GM21360 (cell line): ENCODE measurements around the gene RNFT2.
"Not testable (repeated sequence)": the region's sequence is repeated elsewhere in the genome, so short reads cannot be mapped to it uniquely, and the experiment has no call there.

Experiments used
- ATAC-seq: cut with Tn5 transposase; IDR thresholded peaks from one replicate; pipeline ENCODE4 v1.9.1; 2021; ENCODE audit warnings: mild to moderate bottlenecking, moderate library complexity; ENCODE audit not compliant: unreplicated experiment

The RNFT2 gene

DNA sequence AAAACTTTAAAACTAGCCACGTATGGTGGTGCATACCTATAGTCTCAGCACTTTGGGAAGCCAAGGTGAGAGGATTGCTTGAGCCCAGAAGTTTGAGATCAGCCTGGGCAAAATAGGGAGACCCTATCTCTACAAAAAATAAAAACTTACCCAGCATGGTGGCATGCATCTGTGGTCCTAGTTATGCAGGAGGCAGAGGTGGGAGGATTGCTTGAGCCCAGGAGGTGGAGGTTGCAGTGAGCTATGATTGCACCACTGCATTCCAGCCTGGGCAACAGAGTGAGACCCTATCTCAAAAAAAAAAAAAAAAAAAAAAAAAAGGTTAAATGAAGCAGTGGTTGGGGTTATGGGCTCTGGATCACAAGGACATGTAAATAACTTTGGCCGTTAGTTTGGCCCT lies 4.7 kb downstream of the RNFT2 start:
- ATAC-seq, result not testable (repeated sequence)

DNA sequence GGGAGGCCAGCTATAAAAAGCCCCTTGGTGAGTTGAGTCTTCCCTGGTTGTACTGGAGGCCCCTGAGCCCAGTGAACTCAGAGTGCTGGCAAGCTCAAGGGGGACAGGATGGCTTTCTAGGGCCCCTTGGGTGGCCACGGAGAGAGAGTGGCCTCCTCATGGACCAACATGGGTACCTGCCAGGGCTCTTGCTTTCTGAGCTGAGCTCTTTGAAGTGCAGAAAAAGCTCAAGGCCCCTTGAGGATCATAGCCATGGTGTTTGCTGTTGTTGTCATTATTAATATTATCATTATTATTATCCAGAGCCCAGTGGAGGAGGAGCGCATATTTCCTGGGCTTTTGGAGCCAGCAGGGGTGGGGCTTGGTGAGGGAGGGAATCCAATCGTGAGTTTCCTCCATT lies 6.7 kb downstream of the RNFT2 start:
- no peak for ATAC-seq

DNA sequence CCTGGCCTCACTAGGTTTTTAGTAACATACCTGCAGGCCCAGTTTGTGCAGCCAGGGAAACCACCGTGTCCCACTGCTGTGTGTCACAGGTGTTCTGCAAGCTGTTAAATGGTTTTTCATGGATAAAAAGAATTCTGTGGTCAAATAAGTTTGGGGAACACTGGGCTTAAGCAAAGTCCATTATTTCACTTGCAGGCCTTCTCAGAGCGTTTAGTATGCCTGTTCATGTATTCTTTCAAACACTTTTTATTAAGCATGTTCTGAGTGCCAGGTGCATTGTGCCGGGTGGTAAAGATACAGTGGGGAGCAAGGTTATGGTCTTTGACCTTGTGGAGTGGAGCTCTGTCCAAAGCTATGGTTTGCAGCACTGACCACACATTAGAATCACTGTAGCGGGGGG lies 7.4 kb downstream of the RNFT2 start:
- ATAC-seq, result no peak

DNA sequence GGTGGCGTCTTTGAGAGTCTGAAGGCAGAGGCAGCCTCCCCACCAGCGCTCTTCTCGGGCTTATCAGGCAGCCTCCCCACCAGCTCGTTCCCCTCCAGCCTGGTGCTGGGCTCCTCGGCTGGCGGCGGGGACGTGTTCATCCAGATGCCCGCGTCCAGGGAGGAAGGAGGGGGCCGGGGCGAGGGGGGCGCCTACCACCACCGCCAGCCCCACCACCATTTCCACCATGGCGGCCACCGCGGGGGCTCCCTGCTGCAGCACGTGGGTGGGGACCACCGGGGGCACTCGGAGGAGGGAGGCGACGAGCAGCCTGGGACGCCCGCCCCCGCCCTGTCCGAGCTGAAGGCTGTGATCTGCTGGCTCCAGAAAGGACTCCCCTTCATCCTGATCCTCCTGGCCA lies 11.8 kb downstream of the RNFT2 start:
- no peak for ATAC-seq

DNA sequence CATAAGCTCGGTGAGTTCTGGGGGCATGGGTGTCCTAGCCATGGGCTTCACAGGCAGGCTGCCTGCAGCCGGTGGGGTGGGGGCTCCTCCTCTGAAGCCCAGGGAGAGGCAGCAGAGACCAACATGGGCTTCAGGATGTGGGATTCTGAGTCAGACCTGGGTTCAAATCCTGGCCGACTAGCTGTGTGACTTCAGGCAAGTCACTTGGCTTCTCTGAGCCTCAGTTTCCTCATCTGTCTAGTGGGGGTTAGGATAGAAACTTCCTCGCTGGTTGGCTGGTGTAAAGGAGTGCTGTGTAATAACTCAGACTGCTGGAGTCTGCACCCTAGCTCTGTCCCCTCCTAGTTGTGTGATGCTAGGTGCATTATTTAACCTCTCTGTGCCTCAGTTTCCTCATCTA lies 12.2 kb downstream of the RNFT2 start:
- no peak for ATAC-seq

DNA sequence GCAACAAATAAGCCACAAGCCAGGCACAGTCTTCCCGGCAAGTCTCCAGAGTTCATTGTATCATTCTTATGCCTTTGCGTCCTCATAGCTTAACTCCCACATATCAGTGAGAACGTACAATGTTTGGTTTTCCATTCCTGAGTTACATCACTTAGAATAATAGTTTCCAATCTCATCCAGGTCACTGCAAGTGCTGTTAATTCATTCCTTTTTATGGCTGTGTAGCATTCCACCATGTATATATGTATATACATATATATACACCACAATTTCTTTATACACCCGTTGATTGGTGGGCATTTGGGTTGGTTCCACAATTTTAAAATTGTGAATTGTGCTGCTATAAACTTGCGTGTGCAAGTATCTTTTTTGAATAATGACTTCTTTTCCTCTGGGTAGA lies 16.0 kb downstream of the RNFT2 start:
- not testable (repeated sequence) for ATAC-seq

DNA sequence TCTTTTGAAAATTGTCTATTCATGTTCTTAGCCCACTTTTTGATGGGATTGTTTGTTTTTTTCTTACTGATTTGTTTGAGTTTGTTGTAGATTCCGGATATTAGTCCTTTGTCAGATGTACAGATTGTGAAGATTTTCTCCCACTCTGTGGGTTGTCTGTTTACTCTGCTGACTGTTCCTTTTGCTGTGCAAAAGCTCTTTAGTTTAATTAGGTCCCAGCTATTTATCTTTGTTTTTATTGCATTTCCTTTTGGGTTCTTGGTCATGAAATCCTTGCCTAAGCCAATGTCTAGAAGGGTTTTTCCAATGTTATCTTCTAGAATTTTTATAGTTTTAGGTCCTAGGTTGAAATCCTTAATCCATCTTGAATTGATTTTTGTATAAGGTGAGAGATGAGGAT lies 16.7 kb downstream of the RNFT2 start:
- not testable (repeated sequence) for ATAC-seq

DNA sequence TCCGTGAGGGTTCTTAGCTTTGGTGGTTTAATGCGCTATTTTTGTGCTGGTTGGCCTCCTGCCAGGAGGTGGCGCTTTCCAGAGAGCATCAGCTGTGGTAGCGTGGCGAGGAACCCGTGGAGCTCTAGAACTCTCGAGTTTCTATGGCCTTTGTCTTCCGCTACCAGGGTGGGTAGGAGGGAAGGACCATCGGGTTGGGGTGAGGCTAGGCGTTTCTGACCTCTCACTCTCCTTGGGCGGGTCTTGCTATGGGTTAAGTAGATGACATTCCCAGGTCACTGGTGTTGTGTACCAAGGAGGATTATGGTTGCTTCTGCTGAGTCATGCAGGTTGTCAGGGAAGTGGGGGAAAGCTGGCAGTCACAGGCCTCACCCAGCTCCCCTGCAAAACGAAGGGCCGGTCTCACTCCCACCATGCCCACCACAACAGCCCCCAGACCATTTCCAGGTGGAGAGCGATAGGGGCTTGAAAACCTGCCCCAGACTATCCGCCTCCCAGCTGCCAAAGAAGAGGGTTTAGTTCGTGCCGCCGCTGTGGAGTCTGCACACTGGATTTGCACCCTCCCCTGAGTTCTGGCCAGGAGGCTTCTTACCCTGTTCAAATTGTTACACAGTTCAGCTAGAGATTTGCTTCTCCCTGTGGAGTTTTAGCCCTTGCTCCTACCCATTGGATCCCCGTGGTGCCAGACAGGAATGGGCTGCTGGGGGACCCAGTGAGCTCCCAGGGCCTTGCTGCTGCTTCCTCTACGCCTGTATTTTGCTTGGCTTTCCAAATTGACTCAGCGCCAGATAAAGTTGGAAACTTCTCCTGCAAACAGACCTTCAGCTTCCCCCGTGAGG lies 21.9 kb downstream of the RNFT2 start:
- ATAC-seq, result no peak

DNA sequence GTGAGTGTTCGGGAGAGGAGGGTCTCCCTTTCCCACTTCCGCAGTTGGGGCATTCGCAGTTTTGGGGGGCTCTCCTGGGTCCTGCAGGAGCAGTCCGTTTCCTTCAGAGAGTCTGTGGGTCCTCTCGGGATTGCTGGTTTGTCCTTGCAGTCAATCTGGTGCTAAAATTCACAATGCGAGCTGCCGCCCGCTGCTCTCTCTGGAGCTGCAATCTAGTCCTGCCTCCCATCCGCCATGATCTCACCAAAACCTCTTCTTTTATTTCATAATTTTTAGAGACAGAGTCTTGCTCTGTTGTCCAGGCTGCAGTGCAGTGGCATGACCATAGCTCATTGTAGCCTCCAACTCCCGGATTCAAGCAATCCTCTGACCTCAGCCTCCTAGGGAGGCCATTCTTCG lies 22.5 kb downstream of the RNFT2 start:
- no peak for ATAC-seq

DNA sequence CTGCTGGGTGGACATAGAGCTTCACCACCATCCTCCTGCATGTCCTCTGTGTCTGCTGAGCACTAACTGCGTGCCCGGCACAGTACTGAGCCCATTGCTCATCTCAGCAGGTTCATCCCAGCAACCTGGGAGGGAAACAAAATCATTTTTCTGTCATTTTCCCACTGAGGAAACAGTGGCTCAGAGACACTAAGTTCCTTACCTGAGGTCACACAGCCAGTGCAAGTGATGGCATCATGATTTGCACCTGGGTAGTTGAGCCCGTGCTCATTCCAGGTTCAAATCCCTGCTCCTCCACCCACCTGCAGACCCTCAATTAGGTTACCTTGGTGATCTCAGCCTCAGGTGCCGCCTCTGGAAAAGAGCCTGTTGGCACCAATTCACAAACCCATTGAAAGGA lies 23.4 kb downstream of the RNFT2 start:
- no peak for ATAC-seq

DNA sequence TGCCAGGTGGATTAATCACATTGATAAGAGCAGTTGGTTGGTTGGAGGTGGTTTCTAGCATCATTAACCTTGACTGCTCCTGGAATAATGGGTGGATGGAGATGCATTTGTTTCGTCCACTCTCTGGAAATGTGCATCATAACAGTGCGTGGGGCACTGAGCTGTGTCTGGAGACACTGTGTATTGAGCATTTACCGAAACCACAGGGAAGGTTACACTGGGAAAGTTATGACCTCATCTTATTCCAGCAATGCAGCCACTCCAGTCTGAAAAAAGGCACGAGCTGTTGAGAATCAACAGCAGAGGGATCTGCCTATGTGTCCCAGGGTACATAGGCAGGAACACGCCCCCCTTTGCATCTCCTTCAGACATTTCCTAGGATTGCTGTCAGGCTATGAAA lies 27.2 kb downstream of the RNFT2 start:
- ATAC-seq, result no peak

DNA sequence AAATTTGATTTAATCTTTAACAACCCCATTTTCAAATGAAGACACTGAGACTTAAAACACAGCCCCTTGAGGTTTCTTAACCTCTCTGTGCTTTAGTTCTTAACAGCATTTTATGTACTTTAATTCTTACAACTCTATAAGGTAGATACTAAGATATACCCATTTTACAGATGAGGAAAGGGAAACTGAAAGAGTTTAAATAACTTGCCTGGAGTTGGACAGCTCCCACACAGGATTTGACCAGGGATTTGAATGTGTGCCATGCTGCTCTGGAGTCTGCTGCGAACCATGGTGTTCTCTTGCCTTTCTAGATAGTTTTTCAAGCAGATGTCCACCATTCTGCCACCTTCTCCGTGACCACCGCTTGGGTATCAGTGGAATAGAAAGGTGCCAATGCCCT lies 28.2 kb downstream of the RNFT2 start:
- ATAC-seq, result no peak

DNA sequence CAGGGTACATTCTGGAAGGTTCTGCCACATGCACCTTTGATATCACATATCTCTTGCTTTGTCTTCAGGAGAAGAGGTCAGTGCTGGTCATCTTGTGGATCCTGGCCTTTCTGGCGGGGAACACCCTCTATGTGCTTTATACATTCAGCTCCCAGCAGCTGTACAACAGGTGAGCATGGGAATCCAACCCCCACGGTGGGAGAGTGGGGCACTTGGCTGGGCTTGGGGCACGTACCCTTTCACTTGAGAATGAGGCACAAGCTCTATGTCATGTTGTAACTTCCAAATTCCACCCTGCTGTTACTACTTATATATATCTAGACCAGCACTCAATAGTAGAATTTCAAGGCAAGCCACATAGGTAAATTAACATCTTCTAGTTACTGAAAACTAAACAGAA lies 28.6 kb downstream of the RNFT2 start:
- ATAC-seq, result no peak

DNA sequence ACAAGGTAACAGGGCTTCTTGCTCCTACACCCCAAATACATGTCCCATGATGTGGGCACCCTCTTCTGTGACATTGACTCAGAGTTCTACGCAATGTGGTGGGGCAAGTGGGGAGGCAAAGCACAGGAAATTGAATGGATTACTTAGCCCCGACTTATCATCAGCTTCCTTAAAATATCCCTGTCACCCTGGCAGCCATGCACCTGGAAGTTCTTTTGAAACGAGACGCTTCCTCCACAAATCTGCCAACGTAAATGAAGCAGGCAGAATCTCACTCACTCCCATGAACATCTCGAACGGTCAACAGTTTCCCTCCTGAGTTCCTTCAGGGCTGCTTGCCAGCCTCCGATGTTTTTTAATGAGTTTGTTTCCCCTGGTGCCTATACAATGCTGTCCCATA lies 33.5 kb downstream of the RNFT2 start:
- ATAC-seq, result no peak

DNA sequence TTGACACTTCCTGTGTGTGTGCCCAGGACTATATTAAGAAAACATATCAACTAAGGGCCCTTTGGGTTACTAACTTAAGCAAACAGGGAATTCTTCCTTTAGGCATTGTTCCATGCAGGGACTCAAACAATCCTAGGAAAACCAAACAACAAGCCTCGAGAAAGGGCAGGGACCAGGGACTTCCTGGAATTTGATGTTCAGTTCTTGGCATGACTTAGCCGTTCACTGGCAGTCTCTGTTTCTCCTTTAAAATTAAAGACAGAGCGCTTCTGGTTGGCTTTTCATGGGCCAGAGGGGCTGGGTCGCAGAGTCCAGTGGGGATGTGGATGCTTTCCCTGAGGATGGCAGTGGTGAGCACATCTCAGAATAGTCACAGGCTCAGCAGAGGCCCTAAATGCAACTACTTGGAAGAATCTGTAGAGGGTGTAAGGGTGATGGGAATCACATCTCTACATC lies 35.2 kb downstream of the RNFT2 start:
- no peak for ATAC-seq

DNA sequence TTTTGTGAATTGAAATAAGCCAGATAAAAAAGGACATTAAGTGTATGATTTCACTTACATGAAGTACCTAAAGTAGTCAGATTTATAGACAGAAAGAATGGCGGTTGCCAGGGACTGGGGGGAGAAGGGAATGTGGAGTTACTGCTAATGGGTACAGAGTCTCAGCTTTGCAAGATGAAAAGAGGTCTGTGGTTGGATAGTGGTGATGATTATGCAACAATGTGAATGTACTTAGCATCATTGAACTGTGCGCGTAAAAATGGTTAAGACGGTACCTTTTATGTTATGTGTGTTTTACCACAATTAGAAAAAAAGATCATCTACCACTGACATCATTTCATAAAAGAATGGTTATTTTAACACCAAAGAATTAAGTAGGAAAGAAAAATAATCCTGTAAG lies 35.9 kb downstream of the RNFT2 start:
- no peak for ATAC-seq

DNA sequence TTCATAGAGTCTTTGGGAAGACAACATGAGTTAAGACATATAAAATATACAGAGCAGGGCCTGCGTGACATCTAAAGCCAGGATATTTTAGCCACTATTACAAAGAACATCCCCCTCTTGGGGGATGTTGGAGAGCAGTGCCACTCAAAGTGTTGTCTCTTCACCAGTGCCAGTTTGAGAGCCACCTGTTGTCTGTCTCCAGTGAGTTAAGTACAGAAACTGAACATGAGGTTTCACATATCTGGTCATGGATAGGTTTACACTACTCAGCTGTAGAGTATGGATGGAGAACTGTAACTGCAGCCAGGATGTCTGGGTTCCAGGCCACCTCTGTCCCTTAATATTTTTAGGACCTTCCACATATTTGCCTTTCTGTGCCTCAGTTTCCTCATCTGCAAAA lies 39.1 kb downstream of the RNFT2 start:
- ATAC-seq, result no peak

DNA sequence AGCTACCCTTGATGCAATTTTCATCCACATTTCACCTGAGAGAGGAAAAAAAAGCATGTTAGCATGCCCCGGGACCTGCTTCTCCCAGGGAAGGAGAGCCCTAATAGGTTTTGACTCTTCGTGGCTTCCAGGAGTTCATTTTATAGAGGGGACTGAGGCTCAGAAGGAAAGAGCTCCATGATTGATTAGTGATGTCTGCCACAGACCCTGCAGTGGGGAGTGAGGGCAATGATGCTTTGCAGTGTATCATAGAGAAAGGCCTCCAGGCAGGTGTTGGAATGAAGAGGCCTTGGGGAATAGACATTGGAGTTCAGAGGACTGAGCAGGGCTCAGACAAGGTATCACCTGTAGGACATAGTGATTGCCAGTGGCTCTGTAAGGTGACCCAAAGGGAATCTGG lies 41.5 kb downstream of the RNFT2 start:
- ATAC-seq, result no peak

DNA sequence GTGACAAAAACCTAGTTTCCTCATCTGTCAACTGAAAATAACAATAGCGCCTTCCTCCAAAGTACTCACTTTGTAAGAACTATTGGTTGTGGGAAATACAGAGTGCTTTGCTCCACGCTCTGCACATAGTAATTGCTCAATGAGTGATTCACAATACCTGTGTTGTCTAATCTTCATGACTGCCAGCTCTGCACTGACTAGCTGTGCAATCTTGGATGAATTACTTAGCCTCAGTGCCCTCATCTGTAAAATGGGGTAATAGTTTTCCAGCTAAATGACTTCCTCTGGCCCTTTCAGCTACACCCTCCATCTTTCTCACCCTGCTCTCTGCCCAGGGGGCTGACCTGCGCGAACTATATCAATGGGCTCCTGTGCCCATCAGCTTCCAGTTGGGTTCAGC lies 42.8 kb downstream of the RNFT2 start:
- ATAC-seq, result no peak

DNA sequence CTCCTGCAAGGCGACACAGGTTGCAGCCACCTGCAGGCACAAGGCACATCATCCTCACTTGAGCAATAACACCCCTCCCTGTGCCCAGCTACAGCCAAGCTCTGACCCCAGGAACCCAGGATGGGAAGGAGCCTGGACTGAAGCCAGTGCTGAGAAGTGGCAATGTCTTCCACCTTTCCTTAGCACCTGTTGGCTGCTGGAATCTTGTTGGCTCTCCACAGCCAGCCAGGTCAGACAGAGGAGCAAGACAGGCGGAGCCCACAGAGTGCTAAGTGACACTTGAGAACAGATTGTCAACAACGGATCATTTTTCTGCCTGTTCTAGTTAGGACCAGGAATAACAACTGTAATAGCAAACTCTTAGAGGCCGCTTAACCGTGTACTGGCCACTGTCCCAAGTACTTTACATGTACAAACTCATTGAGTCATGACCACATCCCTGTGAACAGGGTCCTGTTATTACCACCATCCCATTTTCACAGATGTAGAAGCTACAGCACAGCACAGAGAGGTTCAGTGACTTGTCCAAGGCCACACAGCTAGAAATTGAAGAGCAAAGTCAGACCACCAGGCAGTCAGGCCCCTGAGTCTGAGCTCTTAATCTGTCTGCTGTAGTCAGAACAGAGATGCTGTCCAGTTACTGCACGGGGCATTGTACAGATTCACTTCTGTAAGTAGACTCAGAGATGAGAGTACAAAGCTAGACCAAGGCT lies 45.6 kb downstream of the RNFT2 start:
- no peak for ATAC-seq

DNA sequence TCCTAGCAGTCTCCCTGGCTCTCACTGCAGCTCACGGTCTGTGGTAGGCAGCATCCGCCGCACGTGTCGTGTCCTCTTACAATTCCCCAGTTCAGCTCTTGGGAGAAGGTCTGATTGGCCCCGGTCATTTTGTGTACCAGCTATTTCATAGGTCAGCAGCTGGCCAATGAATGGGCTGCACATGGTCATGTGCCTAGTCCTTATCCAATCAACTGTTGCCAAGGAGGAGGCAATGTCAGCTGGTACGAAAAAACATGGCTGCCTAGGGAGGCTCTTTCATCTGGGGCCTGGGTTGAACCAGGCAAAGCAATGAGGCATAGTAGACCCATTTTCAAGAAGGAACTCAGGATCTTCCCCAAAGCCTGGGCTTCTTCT lies 46.1 kb downstream of the RNFT2 start:
- no peak for ATAC-seq

DNA sequence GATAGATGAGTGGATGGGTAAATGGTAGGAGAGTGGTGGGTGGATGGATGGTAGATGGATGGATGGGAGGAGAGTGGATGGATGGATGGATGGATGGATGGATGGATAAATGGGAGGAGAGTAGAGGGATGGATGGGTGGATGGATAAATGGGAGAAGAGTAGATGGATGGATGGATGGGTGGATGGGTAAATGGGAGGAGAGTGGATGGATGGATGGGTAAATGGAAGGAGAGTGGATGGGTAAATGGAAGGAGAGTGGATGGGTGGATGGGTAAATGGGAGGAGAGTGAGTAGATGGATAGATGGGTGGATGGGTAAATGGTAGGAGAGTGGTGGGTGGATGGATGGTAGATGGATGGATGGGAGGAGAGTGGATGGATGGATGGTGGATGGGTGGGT lies 51.4 kb downstream of the RNFT2 start:
- not testable (repeated sequence) for ATAC-seq
